GM12878 (cell line): ENCODE results near the gene TGFBR1. TPM values are rescaled to one million over a fixed set of nuclear protein-coding genes. Genes with fewer than 3 reads are reported as not detected.

ENCODE experiments used
- CREB1 ChIP-seq: IDR thresholded peaks from 2 replicates; pipeline ENCODE4 v1.6.1; 2012; ENCODE audit warnings: low read depth, mild to moderate bottlenecking, inconsistent platforms
- NR2C2 ChIP-seq: IDR thresholded peaks from 2 replicates; pipeline ENCODE4 v1.6.1; 2011; ENCODE audit warnings: borderline replicate concordance, low read depth; ENCODE audit not compliant: control insufficient read depth, insufficient read length
- SIX5 ChIP-seq: IDR thresholded peaks from 2 replicates; pipeline ENCODE4 v1.6.1; 2011; ENCODE audit warnings: mild to moderate bottlenecking, low read depth, low read length, moderate library complexity; ENCODE audit not compliant: severe bottlenecking
- TAF1 ChIP-seq: IDR thresholded peaks from 2 replicates; pipeline ENCODE4 v1.6.1; 2011; ENCODE audit warnings: mild to moderate bottlenecking, low read depth, low read length, borderline replicate concordance
- WRNIP1 ChIP-seq: IDR thresholded peaks from 2 replicates; pipeline ENCODE4 v1.6.1; 2011; ENCODE audit warnings: low read depth, low read length, improper control_type of control experiment, borderline replicate concordance
- ZNF207 ChIP-seq: fragments of 450-650 bp; IDR thresholded peaks from 2 replicates; pipeline ENCODE4 v1.6.1; 2014; ENCODE audit warnings: antibody characterized with exemption, mild to moderate bottlenecking, borderline replicate concordance
- polyA plus RNA-seq, 11 experiments: library from polyadenylated mRNA; depleted of rRNA in 4 of 11; unstranded in 6 of 11; stranded (reverse) in 5 of 11; fragments of >200 nt; fragmentation: Nextera tagmentation in 4 of 11; fragmentation: Illumina TruSeq in 1 of 11; extraction: Ambion mirVana in 4 of 11; extraction: Trizol in 1 of 11; gene quantifications; 1 replicate in 1 of 11; 2 replicates in 10 of 11; pipeline versions ENCODE4 v1.2.1 to v1.2.3, GENCODE V29; 2011 to 2016; ENCODE audit warnings: inconsistent platforms in 2 of 11, missing spikeins in 2 of 11, low read depth in 1 of 11
- total RNA-seq, 4 experiments: library from RNA; depleted of rRNA in 3 of 4; stranded (reverse); fragments of >200 nt in 3 of 4; fragmentation: Illumina TruSeq in 1 of 4; extraction: Trizol in 1 of 4; gene quantifications; 2 replicates each; pipeline versions ENCODE4 v1.2.1 to v1.2.3, GENCODE V29; 2013 to 2021
- TF ChIP-seq, protein P1 (sequence below): fragments of 450-650 bp; IDR thresholded peaks from 2 replicates; pipeline ENCODE4 v1.6.1; 2017; ENCODE audit warnings: mild to moderate bottlenecking, moderate library complexity
- TF ChIP-seq, protein P2 (sequence below): fragments of 150-350 bp; IDR thresholded peaks from 2 replicates; pipeline ENCODE4 v1.6.1; 2016; ENCODE audit warnings: low read depth, low read length
- TF ChIP-seq, protein P3 (sequence below): fragments of 450-650 bp; IDR thresholded peaks from 2 replicates; pipeline ENCODE4 v1.6.1; 2016; ENCODE audit warnings: mild to moderate bottlenecking
- TF ChIP-seq, protein P4 (sequence below): fragments of 450-650 bp; IDR thresholded peaks from 2 replicates; pipeline ENCODE4 v1.6.1; 2017; ENCODE audit warnings: mild to moderate bottlenecking, moderate library complexity
- TF ChIP-seq, protein P5 (sequence below): fragments of 450-650 bp; IDR thresholded peaks from 2 replicates; pipeline ENCODE4 v1.6.1; 2017; ENCODE audit warnings: low read depth, mild to moderate bottlenecking, moderate library complexity

Gene TGFBR1
- total and polyA plus RNA-seq, 10 of the 15 experiments (the other 5 are each of a cell fraction or from before 2014, with no cell fraction given): 2.9 to 27.2 (median 16.6) TPM

DNA sequence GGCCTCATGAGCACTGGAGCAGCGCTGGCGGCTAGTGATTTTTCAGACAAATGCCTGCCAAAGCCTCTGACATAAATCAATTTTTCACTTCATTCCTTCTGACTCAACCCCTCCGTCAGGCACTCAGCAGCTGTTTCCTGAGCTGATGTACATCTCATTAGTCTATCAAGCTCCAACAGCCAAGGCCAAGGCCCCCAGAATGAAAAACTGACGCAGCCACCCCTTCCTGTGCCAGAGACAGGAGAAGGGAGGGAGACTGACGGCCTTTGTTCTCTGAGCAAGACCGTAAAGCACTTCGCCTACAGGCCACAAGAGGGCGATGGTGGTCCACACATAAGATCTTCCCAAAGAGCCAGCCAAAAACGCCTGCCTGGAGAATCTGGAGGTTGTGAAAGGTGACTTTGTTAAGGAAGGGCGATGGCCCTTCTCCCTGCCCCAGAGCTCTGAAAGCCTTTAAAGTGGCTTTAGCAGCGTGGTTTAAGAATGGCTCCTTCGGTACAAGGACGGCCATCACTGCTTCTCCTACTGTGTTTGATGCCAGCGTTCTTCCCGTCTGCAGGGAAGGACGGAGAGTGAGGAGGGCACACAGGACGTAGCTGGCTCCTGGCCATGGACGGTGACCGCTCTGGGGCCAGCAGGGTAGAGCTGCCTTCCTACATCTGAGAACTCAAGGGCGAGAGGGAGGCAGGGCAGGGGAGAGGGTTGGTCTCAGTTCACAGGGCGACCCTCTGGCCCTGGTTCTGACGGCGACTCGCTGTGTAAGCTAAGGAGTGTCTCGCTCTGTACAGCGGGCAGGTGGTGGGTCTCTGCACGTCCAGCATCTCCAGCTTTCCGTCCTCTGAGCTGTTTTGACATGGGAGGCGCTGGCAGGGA is 79.8 kb downstream of the TGFBR1 start (continued):
- TF ChIP-seq, protein P1, sequence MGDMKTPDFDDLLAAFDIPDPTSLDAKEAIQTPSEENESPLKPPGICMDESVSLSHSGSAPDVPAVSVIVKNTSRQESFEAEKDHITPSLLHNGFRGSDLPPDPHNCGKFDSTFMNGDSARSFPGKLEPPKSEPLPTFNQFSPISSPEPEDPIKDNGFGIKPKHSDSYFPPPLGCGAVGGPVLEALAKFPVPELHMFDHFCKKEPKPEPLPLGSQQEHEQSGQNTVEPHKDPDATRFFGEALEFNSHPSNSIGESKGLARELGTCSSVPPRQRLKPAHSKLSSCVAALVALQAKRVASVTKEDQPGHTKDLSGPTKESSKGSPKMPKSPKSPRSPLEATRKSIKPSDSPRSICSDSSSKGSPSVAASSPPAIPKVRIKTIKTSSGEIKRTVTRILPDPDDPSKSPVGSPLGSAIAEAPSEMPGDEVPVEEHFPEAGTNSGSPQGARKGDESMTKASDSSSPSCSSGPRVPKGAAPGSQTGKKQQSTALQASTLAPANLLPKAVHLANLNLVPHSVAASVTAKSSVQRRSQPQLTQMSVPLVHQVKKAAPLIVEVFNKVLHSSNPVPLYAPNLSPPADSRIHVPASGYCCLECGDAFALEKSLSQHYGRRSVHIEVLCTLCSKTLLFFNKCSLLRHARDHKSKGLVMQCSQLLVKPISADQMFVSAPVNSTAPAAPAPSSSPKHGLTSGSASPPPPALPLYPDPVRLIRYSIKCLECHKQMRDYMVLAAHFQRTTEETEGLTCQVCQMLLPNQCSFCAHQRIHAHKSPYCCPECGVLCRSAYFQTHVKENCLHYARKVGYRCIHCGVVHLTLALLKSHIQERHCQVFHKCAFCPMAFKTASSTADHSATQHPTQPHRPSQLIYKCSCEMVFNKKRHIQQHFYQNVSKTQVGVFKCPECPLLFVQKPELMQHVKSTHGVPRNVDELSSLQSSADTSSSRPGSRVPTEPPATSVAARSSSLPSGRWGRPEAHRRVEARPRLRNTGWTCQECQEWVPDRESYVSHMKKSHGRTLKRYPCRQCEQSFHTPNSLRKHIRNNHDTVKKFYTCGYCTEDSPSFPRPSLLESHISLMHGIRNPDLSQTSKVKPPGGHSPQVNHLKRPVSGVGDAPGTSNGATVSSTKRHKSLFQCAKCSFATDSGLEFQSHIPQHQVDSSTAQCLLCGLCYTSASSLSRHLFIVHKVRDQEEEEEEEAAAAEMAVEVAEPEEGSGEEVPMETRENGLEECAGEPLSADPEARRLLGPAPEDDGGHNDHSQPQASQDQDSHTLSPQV: peak; percentile 50; the same call in 1 of the 2 replicates
- TF ChIP-seq, protein P2, sequence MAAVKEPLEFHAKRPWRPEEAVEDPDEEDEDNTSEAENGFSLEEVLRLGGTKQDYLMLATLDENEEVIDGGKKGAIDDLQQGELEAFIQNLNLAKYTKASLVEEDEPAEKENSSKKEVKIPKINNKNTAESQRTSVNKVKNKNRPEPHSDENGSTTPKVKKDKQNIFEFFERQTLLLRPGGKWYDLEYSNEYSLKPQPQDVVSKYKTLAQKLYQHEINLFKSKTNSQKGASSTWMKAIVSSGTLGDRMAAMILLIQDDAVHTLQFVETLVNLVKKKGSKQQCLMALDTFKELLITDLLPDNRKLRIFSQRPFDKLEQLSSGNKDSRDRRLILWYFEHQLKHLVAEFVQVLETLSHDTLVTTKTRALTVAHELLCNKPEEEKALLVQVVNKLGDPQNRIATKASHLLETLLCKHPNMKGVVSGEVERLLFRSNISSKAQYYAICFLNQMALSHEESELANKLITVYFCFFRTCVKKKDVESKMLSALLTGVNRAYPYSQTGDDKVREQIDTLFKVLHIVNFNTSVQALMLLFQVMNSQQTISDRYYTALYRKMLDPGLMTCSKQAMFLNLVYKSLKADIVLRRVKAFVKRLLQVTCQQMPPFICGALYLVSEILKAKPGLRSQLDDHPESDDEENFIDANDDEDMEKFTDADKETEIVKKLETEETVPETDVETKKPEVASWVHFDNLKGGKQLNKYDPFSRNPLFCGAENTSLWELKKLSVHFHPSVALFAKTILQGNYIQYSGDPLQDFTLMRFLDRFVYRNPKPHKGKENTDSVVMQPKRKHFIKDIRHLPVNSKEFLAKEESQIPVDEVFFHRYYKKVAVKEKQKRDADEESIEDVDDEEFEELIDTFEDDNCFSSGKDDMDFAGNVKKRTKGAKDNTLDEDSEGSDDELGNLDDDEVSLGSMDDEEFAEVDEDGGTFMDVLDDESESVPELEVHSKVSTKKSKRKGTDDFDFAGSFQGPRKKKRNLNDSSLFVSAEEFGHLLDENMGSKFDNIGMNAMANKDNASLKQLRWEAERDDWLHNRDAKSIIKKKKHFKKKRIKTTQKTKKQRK: no peak
- TF ChIP-seq TAF1 (no peak), NR2C2 (no peak), SIX5 (no peak), WRNIP1 (no peak), CREB1 (peak; percentile 54), ZNF207 (peak; percentile 71; the same call in 1 of the 2 replicates)
- TF ChIP-seq, protein P3, sequence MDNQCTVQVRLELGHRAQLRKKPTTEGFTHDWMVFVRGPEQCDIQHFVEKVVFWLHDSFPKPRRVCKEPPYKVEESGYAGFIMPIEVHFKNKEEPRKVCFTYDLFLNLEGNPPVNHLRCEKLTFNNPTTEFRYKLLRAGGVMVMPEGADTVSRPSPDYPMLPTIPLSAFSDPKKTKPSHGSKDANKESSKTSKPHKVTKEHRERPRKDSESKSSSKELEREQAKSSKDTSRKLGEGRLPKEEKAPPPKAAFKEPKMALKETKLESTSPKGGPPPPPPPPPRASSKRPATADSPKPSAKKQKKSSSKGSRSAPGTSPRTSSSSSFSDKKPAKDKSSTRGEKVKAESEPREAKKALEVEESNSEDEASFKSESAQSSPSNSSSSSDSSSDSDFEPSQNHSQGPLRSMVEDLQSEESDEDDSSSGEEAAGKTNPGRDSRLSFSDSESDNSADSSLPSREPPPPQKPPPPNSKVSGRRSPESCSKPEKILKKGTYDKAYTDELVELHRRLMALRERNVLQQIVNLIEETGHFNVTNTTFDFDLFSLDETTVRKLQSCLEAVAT: no peak
- TF ChIP-seq, protein P4, sequence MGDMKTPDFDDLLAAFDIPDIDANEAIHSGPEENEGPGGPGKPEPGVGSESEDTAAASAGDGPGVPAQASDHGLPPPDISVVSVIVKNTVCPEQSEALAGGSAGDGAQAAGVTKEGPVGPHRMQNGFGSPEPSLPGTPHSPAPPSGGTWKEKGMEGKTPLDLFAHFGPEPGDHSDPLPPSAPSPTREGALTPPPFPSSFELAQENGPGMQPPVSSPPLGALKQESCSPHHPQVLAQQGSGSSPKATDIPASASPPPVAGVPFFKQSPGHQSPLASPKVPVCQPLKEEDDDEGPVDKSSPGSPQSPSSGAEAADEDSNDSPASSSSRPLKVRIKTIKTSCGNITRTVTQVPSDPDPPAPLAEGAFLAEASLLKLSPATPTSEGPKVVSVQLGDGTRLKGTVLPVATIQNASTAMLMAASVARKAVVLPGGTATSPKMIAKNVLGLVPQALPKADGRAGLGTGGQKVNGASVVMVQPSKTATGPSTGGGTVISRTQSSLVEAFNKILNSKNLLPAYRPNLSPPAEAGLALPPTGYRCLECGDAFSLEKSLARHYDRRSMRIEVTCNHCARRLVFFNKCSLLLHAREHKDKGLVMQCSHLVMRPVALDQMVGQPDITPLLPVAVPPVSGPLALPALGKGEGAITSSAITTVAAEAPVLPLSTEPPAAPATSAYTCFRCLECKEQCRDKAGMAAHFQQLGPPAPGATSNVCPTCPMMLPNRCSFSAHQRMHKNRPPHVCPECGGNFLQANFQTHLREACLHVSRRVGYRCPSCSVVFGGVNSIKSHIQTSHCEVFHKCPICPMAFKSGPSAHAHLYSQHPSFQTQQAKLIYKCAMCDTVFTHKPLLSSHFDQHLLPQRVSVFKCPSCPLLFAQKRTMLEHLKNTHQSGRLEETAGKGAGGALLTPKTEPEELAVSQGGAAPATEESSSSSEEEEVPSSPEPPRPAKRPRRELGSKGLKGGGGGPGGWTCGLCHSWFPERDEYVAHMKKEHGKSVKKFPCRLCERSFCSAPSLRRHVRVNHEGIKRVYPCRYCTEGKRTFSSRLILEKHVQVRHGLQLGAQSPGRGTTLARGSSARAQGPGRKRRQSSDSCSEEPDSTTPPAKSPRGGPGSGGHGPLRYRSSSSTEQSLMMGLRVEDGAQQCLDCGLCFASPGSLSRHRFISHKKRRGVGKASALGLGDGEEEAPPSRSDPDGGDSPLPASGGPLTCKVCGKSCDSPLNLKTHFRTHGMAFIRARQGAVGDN: peak; percentile 45; the same call in 1 of the 2 replicates
- TF ChIP-seq, protein P5, sequence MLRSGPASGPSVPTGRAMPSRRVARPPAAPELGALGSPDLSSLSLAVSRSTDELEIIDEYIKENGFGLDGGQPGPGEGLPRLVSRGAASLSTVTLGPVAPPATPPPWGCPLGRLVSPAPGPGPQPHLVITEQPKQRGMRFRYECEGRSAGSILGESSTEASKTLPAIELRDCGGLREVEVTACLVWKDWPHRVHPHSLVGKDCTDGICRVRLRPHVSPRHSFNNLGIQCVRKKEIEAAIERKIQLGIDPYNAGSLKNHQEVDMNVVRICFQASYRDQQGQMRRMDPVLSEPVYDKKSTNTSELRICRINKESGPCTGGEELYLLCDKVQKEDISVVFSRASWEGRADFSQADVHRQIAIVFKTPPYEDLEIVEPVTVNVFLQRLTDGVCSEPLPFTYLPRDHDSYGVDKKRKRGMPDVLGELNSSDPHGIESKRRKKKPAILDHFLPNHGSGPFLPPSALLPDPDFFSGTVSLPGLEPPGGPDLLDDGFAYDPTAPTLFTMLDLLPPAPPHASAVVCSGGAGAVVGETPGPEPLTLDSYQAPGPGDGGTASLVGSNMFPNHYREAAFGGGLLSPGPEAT: no peak
